ENCODE measurements around the gene GJE1.
A peak's percentile ranks its signal among the peaks of the same experiment; 100 is the strongest.

Gene GJE1

GRCh38 chr6:142154336-142154735, 21.6 kb downstream of the GJE1 start:
- no peak for TF ChIP-seq ARNTL (CRISPR knock-in tag; IDR thresholded peaks at IDR 0.05; ENCODE audit: borderline replicate concordance, low read depth)
- TF ChIP-seq ISL1 (CRISPR knock-in tag; IDR thresholded peaks at IDR 0.05): no peak
- no peak for TF ChIP-seq SNAI2 (CRISPR knock-in tag; IDR thresholded peaks at IDR 0.05)
- TF ChIP-seq CSDC2 (CRISPR knock-in tag; IDR thresholded peaks at IDR 0.05): no peak
- TF ChIP-seq ZNF70 (CRISPR knock-in tag; IDR thresholded peaks at IDR 0.05): no peak
- no peak for TF ChIP-seq OSR1 (CRISPR knock-in tag; IDR thresholded peaks at IDR 0.05)
- no peak for TF ChIP-seq POU6F1 (CRISPR knock-in tag; IDR thresholded peaks at IDR 0.05; ENCODE audit: borderline replicate concordance, low read depth)
- TF ChIP-seq TCF4 (CRISPR knock-in tag; IDR thresholded peaks at IDR 0.05; ENCODE audit: borderline replicate concordance): no peak
- no peak for TF ChIP-seq ZNF8 (CRISPR knock-in tag; IDR thresholded peaks at IDR 0.05)
- no peak for TF ChIP-seq RARB (CRISPR knock-in tag; IDR thresholded peaks at IDR 0.05)
- TF ChIP-seq TSHZ2 (CRISPR knock-in tag; IDR thresholded peaks at IDR 0.05): no peak
- TF ChIP-seq GLIS3 (CRISPR knock-in tag; IDR thresholded peaks at IDR 0.05): no peak
- no peak for ATAC-seq

GRCh38 chr6:142155091-142155490, 22.4 kb downstream of the GJE1 start:
- TF ChIP-seq SNAI2 (CRISPR knock-in tag; IDR thresholded peaks at IDR 0.05): no peak
- no peak for ATAC-seq

- TF ChIP-seq BACH2 (CRISPR knock-in tag; IDR thresholded peaks at IDR 0.05; ENCODE audit: borderline replicate concordance) (no peak), ESRRG (CRISPR knock-in tag; IDR thresholded peaks at IDR 0.05) (no peak), RARB (CRISPR knock-in tag; IDR thresholded peaks at IDR 0.05) (no peak), GLIS3 (CRISPR knock-in tag; IDR thresholded peaks at IDR 0.05) (no peak), OSR1 (CRISPR knock-in tag; IDR thresholded peaks at IDR 0.05) (no peak), ZNF565 (CRISPR knock-in tag; conservative IDR thresholded peaks at IDR 0.05; ENCODE audit: low read depth) (no peak), TOX (CRISPR knock-in tag; IDR thresholded peaks at IDR 0.05; ENCODE audit: borderline replicate concordance) (no peak), TCF4 (CRISPR knock-in tag; IDR thresholded peaks at IDR 0.05; ENCODE audit: borderline replicate concordance) (no peak), ZFP3 (CRISPR knock-in tag; IDR thresholded peaks at IDR 0.05) (no peak), PPARA (CRISPR knock-in tag; IDR thresholded peaks at IDR 0.05; ENCODE audit: borderline replicate concordance) (no peak), CREB5 (CRISPR knock-in tag; IDR thresholded peaks at IDR 0.05; ENCODE audit: low read depth) (no peak), ZFP30 (CRISPR knock-in tag; IDR thresholded peaks at IDR 0.05) (no peak), ZNF70 (CRISPR knock-in tag; IDR thresholded peaks at IDR 0.05) (no peak), POU6F1 (CRISPR knock-in tag; IDR thresholded peaks at IDR 0.05; ENCODE audit: borderline replicate concordance, low read depth) (no peak), SNAI2 (CRISPR knock-in tag; IDR thresholded peaks at IDR 0.05) (no peak), ISL1 (CRISPR knock-in tag; IDR thresholded peaks at IDR 0.05) (no peak), TSHZ2 (CRISPR knock-in tag; IDR thresholded peaks at IDR 0.05) (no peak), PATZ1 (CRISPR knock-in tag; IDR thresholded peaks at IDR 0.05; ENCODE audit: borderline replicate concordance) (no peak), ZC3H10 (CRISPR knock-in tag; IDR thresholded peaks at IDR 0.05) (no peak)
- peak; percentile 83 for ATAC-seq
Observed at GRCh38 chr6:142155895-142156757, 23.4 kb downstream of the GJE1 start.

GRCh38 chr6:142156758-142157068, 24.0 kb downstream of the GJE1 start:
- ATAC-seq: peak; percentile 19; the same call in 2 of the 3 replicates
